ENCODE data around the gene SERP1.
"Not testable (repeated sequence)": the region's sequence is repeated elsewhere in the genome, so short reads cannot be mapped to it uniquely, and the experiment has no call there.

SERP1 gene

GRCh38 chr3:150540297-150540696 lies 6.0 kb downstream of the SERP1 start:
- in situ Hi-C loops (cut with HindIII; ENCODE audit: low sequenced_read_pairs) = no loop called here

GRCh38 chr3:150538324-150539208 lies 7.7 kb downstream of the SERP1 start:
- in situ Hi-C loops (cut with HindIII; ENCODE audit: low sequenced_read_pairs) = no loop called here

GRCh38 chr3:150535204-150535603 lies 11.1 kb downstream of the SERP1 start:
- in situ Hi-C loops (cut with HindIII; ENCODE audit: low sequenced_read_pairs) = no loop called here

- in situ Hi-C loops (cut with HindIII; ENCODE audit: low sequenced_read_pairs) = no loop called here
These were observed 14.5 kb downstream of the SERP1 start for GRCh38 chr3:150531775-150532174.

GRCh38 chr3:150528354-150528797 lies 17.9 kb downstream of the SERP1 start:
- in situ Hi-C loops (cut with HindIII; ENCODE audit: low sequenced_read_pairs) = no loop called here

GRCh38 chr3:150527464-150528255 lies 18.6 kb downstream of the SERP1 start:
- in situ Hi-C loops (cut with HindIII; ENCODE audit: low sequenced_read_pairs) = no loop called here

- in situ Hi-C loops (cut with HindIII; ENCODE audit: low sequenced_read_pairs) = no loop called here
These were observed 22.8 kb downstream of the SERP1 start for GRCh38 chr3:150523538-150523937.

- in situ Hi-C loops (cut with HindIII; ENCODE audit: low sequenced_read_pairs) = no loop called here
These were observed 24.8 kb downstream of the SERP1 start for GRCh38 chr3:150521463-150521862.

GRCh38 chr3:150520408-150520807 lies 25.9 kb downstream of the SERP1 start:
- in situ Hi-C loops (cut with HindIII; ENCODE audit: low sequenced_read_pairs) = no loop called here

GRCh38 chr3:150519026-150519425 lies 27.3 kb downstream of the SERP1 start:
- in situ Hi-C loops (cut with HindIII; ENCODE audit: low sequenced_read_pairs) = no loop called here

- in situ Hi-C loops (cut with HindIII; ENCODE audit: low sequenced_read_pairs) = no loop called here
These were observed 31.1 kb downstream of the SERP1 start for GRCh38 chr3:150515210-150515609.

GRCh38 chr3:150511122-150511821 lies 35.0 kb downstream of the SERP1 start:
- in situ Hi-C loops (cut with HindIII; ENCODE audit: low sequenced_read_pairs) = no loop called here

GRCh38 chr3:150509780-150510179 lies 36.5 kb downstream of the SERP1 start:
- in situ Hi-C loops (cut with HindIII; ENCODE audit: low sequenced_read_pairs) = no loop called here

GRCh38 chr3:150508401-150508800 lies 37.9 kb downstream of the SERP1 start:
- in situ Hi-C loops (cut with HindIII; ENCODE audit: low sequenced_read_pairs) = no loop called here

- in situ Hi-C loops (cut with HindIII; ENCODE audit: low sequenced_read_pairs) = no loop called here
These were observed 41.8 kb downstream of the SERP1 start for GRCh38 chr3:150504483-150504882.

GRCh38 chr3:150503402-150504099 lies 42.7 kb downstream of the SERP1 start:
- in situ Hi-C loops (cut with HindIII; ENCODE audit: low sequenced_read_pairs) = no loop called here

GRCh38 chr3:150500960-150501359 lies 45.3 kb downstream of the SERP1 start:
- in situ Hi-C loops (cut with HindIII; ENCODE audit: low sequenced_read_pairs) = not testable (repeated sequence)

GRCh38 chr3:150497956-150498355 lies 48.3 kb downstream of the SERP1 start:
- in situ Hi-C loops (cut with HindIII; ENCODE audit: low sequenced_read_pairs) = loop anchor here (5.0 kb wide), 1 partner anchor 246 kb away; no protein-coding TSS in a partner anchor

- in situ Hi-C loops (cut with HindIII; ENCODE audit: low sequenced_read_pairs) = loop anchor here (5.0 kb wide), 1 partner anchor 243 kb away; no protein-coding TSS in a partner anchor
These were observed 50.6 kb downstream of the SERP1 start for GRCh38 chr3:150495563-150496168.

- in situ Hi-C loops (cut with HindIII; ENCODE audit: low sequenced_read_pairs) = loop anchor here (5.0 kb wide), 1 partner anchor 243 kb away; no protein-coding TSS in a partner anchor
These were observed 51.1 kb downstream of the SERP1 start for GRCh38 chr3:150495149-150495548.
